HG03439 (cell line): ENCODE results near the gene IFI35.
"Not testable (repeated sequence)": the region's sequence is repeated elsewhere in the genome, so short reads cannot be mapped to it uniquely, and the experiment has no call there.

ENCODE experiments used
- ATAC-seq: cut with Tn5 transposase; IDR thresholded peaks from one replicate; pipeline ENCODE4 v1.9.1; 2021; ENCODE audit warnings: mild to moderate bottlenecking, moderate library complexity; ENCODE audit not compliant: unreplicated experiment

Gene IFI35

GRCh38 chr17:42997390-42997983, 9.1 kb upstream of the IFI35 start:
- ATAC-seq: no peak

GRCh38 chr17:42997984-42998938, 8.3 kb upstream of the IFI35 start, which contains the start of gene RPL27:
Gene RPL27 (plus strand): TSS chr17:42998419. CDS start chr17:42998751, 332 bp downstream.
- peak; percentile 93 for ATAC-seq

- no peak for ATAC-seq
Observed at GRCh38 chr17:42999003-42999525, 7.5 kb upstream of the IFI35 start.

GRCh38 chr17:43000894-43001293, 5.7 kb upstream of the IFI35 start:
- ATAC-seq: not testable (repeated sequence)

GRCh38 chr17:43003542-43004172, 2.9 kb upstream of the IFI35 start:
- ATAC-seq: no peak

GRCh38 chr17:43010667-43011308, 4.2 kb downstream of the IFI35 start:
- no peak for ATAC-seq

GRCh38 chr17:43011728-43012472, 5.3 kb downstream of the IFI35 start:
- ATAC-seq: no peak

- ATAC-seq: no peak
Observed at GRCh38 chr17:43013296-43013695, 6.7 kb downstream of the IFI35 start.

- ATAC-seq: no peak
Observed at GRCh38 chr17:43014020-43014648, 7.5 kb downstream of the IFI35 start.

- no peak for ATAC-seq
Observed at GRCh38 chr17:43014649-43015542, 8.3 kb downstream of the IFI35 start.

GRCh38 chr17:43015579-43015978, 9.0 kb downstream of the IFI35 start:
- no peak for ATAC-seq

GRCh38 chr17:43016216-43016615, 9.6 kb downstream of the IFI35 start:
- no peak for ATAC-seq

- ATAC-seq: no peak
Observed at GRCh38 chr17:43018008-43018853, 11.6 kb downstream of the IFI35 start.

GRCh38 chr17:43018932-43019331, 12.3 kb downstream of the IFI35 start:
- no peak for ATAC-seq

GRCh38 chr17:43019418-43019817, 12.8 kb downstream of the IFI35 start:
- ATAC-seq: no peak

GRCh38 chr17:43020030-43020621, 13.5 kb downstream of the IFI35 start:
- no peak for ATAC-seq
